ENCODE data around the gene DCDC2C. TPM values are rescaled to one million over a fixed set of nuclear protein-coding genes. Genes with fewer than 3 reads are reported as not detected.

The DCDC2C gene
- total and polyA plus RNA-seq, 2 experiments from 2014 or later: not detected

DNA sequence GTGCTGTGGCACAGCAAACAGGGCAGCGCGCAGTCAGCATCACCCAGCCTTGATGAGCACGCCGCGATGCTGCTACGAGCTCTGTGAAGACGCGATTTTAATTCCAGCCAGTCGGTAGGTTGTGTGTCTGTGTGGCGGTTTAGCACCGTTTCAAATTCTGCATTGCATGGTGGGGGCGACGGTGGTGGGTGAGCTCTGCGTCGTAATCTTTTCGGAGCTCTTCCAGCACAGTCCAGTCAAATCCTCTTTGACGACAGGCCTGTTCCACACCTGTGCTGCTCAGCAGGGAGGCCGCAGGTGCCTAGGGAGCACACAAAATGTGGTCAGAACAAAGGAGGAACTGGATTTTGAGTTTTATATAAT is 36.8 kb upstream of the DCDC2C start:
- H3K27me3 ChIP-seq: no peaks in the 10 kb centered on the region
- H3K9me3 ChIP-seq (ENCODE audit: low read depth): no peaks in the 10 kb centered on the region
- H3K4me1 ChIP-seq (ENCODE audit: insufficient read depth): no peaks in the 10 kb centered on the region
- H3K36me3 ChIP-seq (replicated peaks; ENCODE audit: insufficient read depth, low read depth): no peaks in the 10 kb centered on the region
- no peak overlapping the region for H3K4me3 ChIP-seq
- no peak overlapping the region for H3K4me2 ChIP-seq
- H3K9me2 ChIP-seq (replicated peaks; ENCODE audit: insufficient read depth): no peaks in the 10 kb centered on the region
- WGBS (ENCODE audit: low lambda C conversion rate, missing lambda C conversion rate): 96% methylated on average over 18 of the region's 18 CpGs
- no peak for DNase-seq (ENCODE audit: low spot score)
- H3K79me2 ChIP-seq: no peaks in the 10 kb centered on the region
- no peak overlapping the region for H2AFZ ChIP-seq
- no peaks in the 10 kb centered on the region for H4K20me1 ChIP-seq (ENCODE audit: insufficient read depth, poor library complexity, severe bottlenecking)
- TF ChIP-seq EZH2 (IDR thresholded peaks at IDR 0.05; ENCODE audit: borderline replicate concordance): no peak
- TF ChIP-seq, protein P1, sequence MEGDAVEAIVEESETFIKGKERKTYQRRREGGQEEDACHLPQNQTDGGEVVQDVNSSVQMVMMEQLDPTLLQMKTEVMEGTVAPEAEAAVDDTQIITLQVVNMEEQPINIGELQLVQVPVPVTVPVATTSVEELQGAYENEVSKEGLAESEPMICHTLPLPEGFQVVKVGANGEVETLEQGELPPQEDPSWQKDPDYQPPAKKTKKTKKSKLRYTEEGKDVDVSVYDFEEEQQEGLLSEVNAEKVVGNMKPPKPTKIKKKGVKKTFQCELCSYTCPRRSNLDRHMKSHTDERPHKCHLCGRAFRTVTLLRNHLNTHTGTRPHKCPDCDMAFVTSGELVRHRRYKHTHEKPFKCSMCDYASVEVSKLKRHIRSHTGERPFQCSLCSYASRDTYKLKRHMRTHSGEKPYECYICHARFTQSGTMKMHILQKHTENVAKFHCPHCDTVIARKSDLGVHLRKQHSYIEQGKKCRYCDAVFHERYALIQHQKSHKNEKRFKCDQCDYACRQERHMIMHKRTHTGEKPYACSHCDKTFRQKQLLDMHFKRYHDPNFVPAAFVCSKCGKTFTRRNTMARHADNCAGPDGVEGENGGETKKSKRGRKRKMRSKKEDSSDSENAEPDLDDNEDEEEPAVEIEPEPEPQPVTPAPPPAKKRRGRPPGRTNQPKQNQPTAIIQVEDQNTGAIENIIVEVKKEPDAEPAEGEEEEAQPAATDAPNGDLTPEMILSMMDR (IDR thresholded peaks at IDR 0.05; ENCODE audit: poor library complexity): no peak
- no peak for TF ChIP-seq EZH2phosphoT487 (IDR thresholded peaks at IDR 0.05; ENCODE audit: low read depth, severe bottlenecking, unreplicated experiment)
- no peak overlapping the region for H3K27ac ChIP-seq

DNA sequence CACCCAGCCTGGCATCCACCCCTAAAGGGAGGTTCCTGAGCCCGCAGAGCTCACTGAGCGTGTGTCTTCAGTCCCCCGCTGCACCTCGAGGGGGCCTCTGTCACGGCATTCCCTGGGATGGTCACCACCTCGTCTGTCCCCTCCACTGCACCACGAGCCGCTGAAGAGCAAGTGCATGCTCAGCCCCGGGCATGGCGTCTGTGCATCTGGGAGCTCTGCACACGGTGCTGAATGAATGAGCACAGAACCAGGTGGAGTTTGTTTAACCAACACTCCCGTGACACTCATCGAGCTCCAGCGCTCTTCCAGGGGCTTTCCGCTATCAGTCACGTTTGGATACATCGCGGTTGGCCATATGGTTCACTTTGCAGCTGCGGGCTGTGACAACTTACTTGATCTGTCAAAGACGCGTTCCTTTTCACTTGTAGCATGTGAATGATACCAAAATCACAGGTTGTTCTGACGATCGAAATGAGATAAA is 36.2 kb upstream of the DCDC2C start:
- Histone ChIP-seq H3K9me3 (ENCODE audit: low read depth) (no peaks in the 10 kb centered on the region), H4K20me1 (ENCODE audit: insufficient read depth, poor library complexity, severe bottlenecking) (no peaks in the 10 kb centered on the region), H3K36me3 (replicated peaks; ENCODE audit: insufficient read depth, low read depth) (no peaks in the 10 kb centered on the region), H3K79me2 (no peaks in the 10 kb centered on the region), H3K27ac (no peak overlapping the region), H3K27me3 (no peaks in the 10 kb centered on the region), H2AFZ (no peak overlapping the region), H3K4me3 (no peak overlapping the region), H3K9me2 (replicated peaks; ENCODE audit: insufficient read depth) (no peaks in the 10 kb centered on the region), H3K4me1 (ENCODE audit: insufficient read depth) (no peaks in the 10 kb centered on the region), H3K4me2 (no peak overlapping the region)
- DNase-seq (ENCODE audit: low spot score): no peak
- 87% methylated on average over 23 of the region's 23 CpGs for whole genome bisulfite sequencing (ENCODE audit: low lambda C conversion rate, missing lambda C conversion rate)
- no peak for TF ChIP-seq EZH2phosphoT487 (IDR thresholded peaks at IDR 0.05; ENCODE audit: low read depth, severe bottlenecking, unreplicated experiment)
- TF ChIP-seq EZH2 (IDR thresholded peaks at IDR 0.05; ENCODE audit: borderline replicate concordance): no peak
- TF ChIP-seq, protein P1 (IDR thresholded peaks at IDR 0.05; ENCODE audit: poor library complexity): no peak

DNA sequence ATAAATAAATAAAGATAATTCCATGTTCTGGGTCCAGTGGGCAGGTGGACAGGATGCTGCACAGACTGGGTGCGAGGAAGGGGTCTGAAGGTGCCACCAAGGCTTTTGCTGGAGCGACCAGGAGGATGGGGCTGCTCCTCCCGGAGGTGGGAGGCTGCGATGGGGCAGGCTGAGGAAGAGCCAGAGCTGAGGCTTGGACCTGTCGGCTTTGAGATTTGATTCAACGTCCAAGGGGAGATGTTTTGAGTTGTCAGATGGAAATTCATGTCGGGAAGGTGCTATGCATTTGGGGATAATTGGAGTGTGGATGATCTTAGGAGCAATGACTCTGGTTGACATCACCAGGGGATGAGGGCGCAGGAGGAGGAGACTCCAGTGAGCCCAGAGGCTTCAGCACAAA is 33.7 kb upstream of the DCDC2C start:
- Histone ChIP-seq H3K36me3 (replicated peaks; ENCODE audit: insufficient read depth, low read depth) (no peaks in the 10 kb centered on the region), H3K27ac (no peak overlapping the region), H3K9me2 (replicated peaks; ENCODE audit: insufficient read depth) (no peaks in the 10 kb centered on the region), H3K4me1 (ENCODE audit: insufficient read depth) (no peaks in the 10 kb centered on the region), H2AFZ (no peak overlapping the region), H3K4me3 (no peak overlapping the region), H3K4me2 (no peak overlapping the region), H3K27me3 (no peaks in the 10 kb centered on the region), H4K20me1 (ENCODE audit: insufficient read depth, poor library complexity, severe bottlenecking) (no peaks in the 10 kb centered on the region), H3K79me2 (no peaks in the 10 kb centered on the region), H3K9me3 (ENCODE audit: low read depth) (no peaks in the 10 kb centered on the region)
- WGBS (ENCODE audit: low lambda C conversion rate, missing lambda C conversion rate): 89% methylated on average over 8 of the region's 8 CpGs
- DNase-seq (ENCODE audit: low spot score): no peak
- TF ChIP-seq EZH2 (IDR thresholded peaks at IDR 0.05; ENCODE audit: borderline replicate concordance): no peak
- no peak for TF ChIP-seq EZH2phosphoT487 (IDR thresholded peaks at IDR 0.05; ENCODE audit: low read depth, severe bottlenecking, unreplicated experiment)
- TF ChIP-seq, protein P1 (IDR thresholded peaks at IDR 0.05; ENCODE audit: poor library complexity): no peak

- no peaks in the 10 kb centered on the region for H3K9me2 ChIP-seq (replicated peaks; ENCODE audit: insufficient read depth)
- H4K20me1 ChIP-seq (ENCODE audit: insufficient read depth, poor library complexity, severe bottlenecking): no peaks in the 10 kb centered on the region
- DNase-seq (ENCODE audit: low spot score): no peak
- H3K36me3 ChIP-seq (replicated peaks; ENCODE audit: insufficient read depth, low read depth): no peaks in the 10 kb centered on the region
- no peak overlapping the region for H3K4me2 ChIP-seq
- no peaks in the 10 kb centered on the region for H3K4me1 ChIP-seq (ENCODE audit: insufficient read depth)
- 94% methylated on average over 15 of the region's 15 CpGs for WGBS (ENCODE audit: low lambda C conversion rate, missing lambda C conversion rate)
- no peak overlapping the region for H3K27ac ChIP-seq
- H3K79me2 ChIP-seq: no peaks in the 10 kb centered on the region
- no peak overlapping the region for H2AFZ ChIP-seq
- H3K9me3 ChIP-seq (ENCODE audit: low read depth): no peaks in the 10 kb centered on the region
- H3K4me3 ChIP-seq: no peak overlapping the region
- TF ChIP-seq, protein P1 (IDR thresholded peaks at IDR 0.05; ENCODE audit: poor library complexity): no peak
- TF ChIP-seq EZH2 (IDR thresholded peaks at IDR 0.05; ENCODE audit: borderline replicate concordance) (no peak), EZH2phosphoT487 (IDR thresholded peaks at IDR 0.05; ENCODE audit: low read depth, severe bottlenecking, unreplicated experiment) (no peak)
- H3K27me3 ChIP-seq: no peaks in the 10 kb centered on the region
Observed at GRCh38 chr2:3670376-3670775, 33.0 kb upstream of the DCDC2C start.
